Hepatocyte (in vitro differentiated cells): Measurements from ENCODE around the gene FILIP1L. TPM values are rescaled to one million over a fixed set of nuclear protein-coding genes. Genes with fewer than 3 reads are reported as not detected.

Experiments
- DNase-seq: peaks from one replicate; pipeline ENCODE4 v3.0.0-alpha.2; 2016; ENCODE audit warnings: low spot score
- H2AFZ ChIP-seq: fragments of 200-600 bp; sonication (generic); 2 replicates; pipeline ENCODE4 v1.6.0; 2016; ENCODE audit warnings: antibody characterized with exemption, mild to moderate bottlenecking
- H3K27ac ChIP-seq: fragments of 200-600 bp; sonication (generic); 2 replicates; pipeline ENCODE4 v1.5.1; 2016; ENCODE audit warnings: mild to moderate bottlenecking
- H3K27me3 ChIP-seq: fragments of 200-600 bp; sonication (generic); 2 replicates; pipeline ENCODE4 v1.6.1; 2016
- H3K36me3 ChIP-seq: fragments of 200-600 bp; sonication (generic); replicated peaks from 2 replicates; pipeline ENCODE4 v1.5.1; 2016; ENCODE audit warnings: low read depth; ENCODE audit not compliant: insufficient read depth
- H3K4me1 ChIP-seq: fragments of 200-600 bp; sonication (generic); 2 replicates; pipeline ENCODE4 v1.5.1; 2016; ENCODE audit warnings: mild to moderate bottlenecking, moderate library complexity; ENCODE audit not compliant: insufficient read depth
- H3K4me2 ChIP-seq: fragments of 200-600 bp; sonication (generic); 2 replicates; pipeline ENCODE4 v1.6.0; 2016
- H3K4me3 ChIP-seq: fragments of 200-600 bp; sonication (generic); 2 replicates; pipeline ENCODE4 v1.5.1; 2016; ENCODE audit warnings: mild to moderate bottlenecking
- H3K79me2 ChIP-seq: fragments of 200-600 bp; sonication (generic); 2 replicates; pipeline ENCODE4 v1.6.0; 2017; ENCODE audit warnings: mild to moderate bottlenecking
- H3K9me2 ChIP-seq: fragments of 200-600 bp; sonication (generic); replicated peaks from 2 replicates; pipeline ENCODE4 v1.6.0; 2017; ENCODE audit warnings: mild to moderate bottlenecking; ENCODE audit not compliant: insufficient read depth
- H3K9me3 ChIP-seq: fragments of 200-600 bp; sonication (generic); 2 replicates; pipeline ENCODE4 v1.5.1; 2016; ENCODE audit warnings: low read depth, mild to moderate bottlenecking
- H4K20me1 ChIP-seq: fragments of 200-600 bp; sonication (generic); 2 replicates; pipeline ENCODE4 v1.6.0; 2016; ENCODE audit warnings: mild to moderate bottlenecking; ENCODE audit not compliant: insufficient read depth, poor library complexity, severe bottlenecking
- CTCF ChIP-seq: fragments of 200-600 bp; sonication (generic); IDR thresholded peaks from 2 replicates; pipeline ENCODE4 v1.5.1; 2016; ENCODE audit warnings: antibody characterized with exemption, mild to moderate bottlenecking; ENCODE audit not compliant: poor library complexity
- EZH2 ChIP-seq: fragments of 200-600 bp; sonication (generic); IDR thresholded peaks from 2 replicates; pipeline ENCODE4 v1.6.1; 2016; ENCODE audit warnings: antibody characterized with exemption, mild to moderate bottlenecking, borderline replicate concordance
- EZH2phosphoT487 ChIP-seq: fragments of 200-600 bp; sonication (generic); IDR thresholded peaks from one replicate; pipeline ENCODE4 v1.6.1; 2018; ENCODE audit warnings: antibody characterized with exemption, mild to moderate bottlenecking, low read depth, moderate library complexity; ENCODE audit not compliant: unreplicated experiment, severe bottlenecking
- WGBS: methylation state at CpG from one replicate; pipeline ENCODE4 v1.1.6; 2016; ENCODE audit warnings: low lambda C conversion rate; ENCODE audit errors: missing lambda C conversion rate; 5-methylcytosine and 5-hydroxymethylcytosine counted together
- polyA plus RNA-seq: library from polyadenylated mRNA; unstranded; fragments of >200 nt; fragmentation: Nextera tagmentation; extraction: Ambion mirVana; gene quantifications from 2 replicates; pipeline ENCODE4 v1.2.1, GENCODE V29; 2016
- total RNA-seq: library from RNA; depleted of rRNA; stranded (reverse); fragments of >200 nt; gene quantifications from 2 replicates; pipeline ENCODE4 v1.2.3, GENCODE V29; 2014

Gene FILIP1L
- total and polyA plus RNA-seq, 2 experiments from 2014 or later = 48.2 to 49.4 TPM

GRCh38 chr3:100006570-100007271, 107.6 kb downstream of the FILIP1L start:
- H3K27me3 ChIP-seq = no peaks in the 10 kb centered on the region
- no peaks in the 10 kb centered on the region for H3K79me2 ChIP-seq
- WGBS = 44% methylated on average over 2 of the region's 2 CpGs
- H3K4me3 ChIP-seq = no peak overlapping the region
- no peaks in the 10 kb centered on the region for H4K20me1 ChIP-seq
- H3K4me1 ChIP-seq = peaks cover 25% of the 10 kb centered on the region
- peak; percentile 16 for TF ChIP-seq CTCF
- TF ChIP-seq EZH2 = no peak
- H3K9me3 ChIP-seq = no peaks in the 10 kb centered on the region
- no peak overlapping the region for H2AFZ ChIP-seq
- DNase-seq = no peak
- H3K36me3 ChIP-seq = no peaks in the 10 kb centered on the region
- H3K9me2 ChIP-seq = no peaks in the 10 kb centered on the region
- no peak overlapping the region for H3K4me2 ChIP-seq
- H3K27ac ChIP-seq = peak overlapping the region; percentile 5

- TF ChIP-seq EZH2phosphoT487 = no peak
- TF ChIP-seq CTCF = no peak
- no peak for TF ChIP-seq EZH2
- Histone ChIP-seq H4K20me1 (no peaks in the 10 kb centered on the region), H3K36me3 (no peaks in the 10 kb centered on the region), H3K79me2 (no peaks in the 10 kb centered on the region), H3K4me3 (no peak overlapping the region), H3K4me1 (peaks cover 25% of the 10 kb centered on the region), H3K4me2 (no peak overlapping the region), H3K9me3 (no peaks in the 10 kb centered on the region), H3K27me3 (no peaks in the 10 kb centered on the region), H3K9me2 (no peaks in the 10 kb centered on the region), H2AFZ (no peak overlapping the region), H3K27ac (peak overlapping the region; percentile 5)
- no peak for DNase-seq
- 63% methylated on average over 2 of the region's 2 CpGs for WGBS
Measured at GRCh38 chr3:100005665-100006393, 108.5 kb downstream of the FILIP1L start.

GRCh38 chr3:100004931-100005330, 109.4 kb downstream of the FILIP1L start:
- no peak overlapping the region for H3K4me3 ChIP-seq
- H3K36me3 ChIP-seq = no peaks in the 10 kb centered on the region
- DNase-seq = no peak
- H3K4me1 ChIP-seq = peaks cover 25% of the 10 kb centered on the region
- no peaks in the 10 kb centered on the region for H3K27me3 ChIP-seq
- no peak overlapping the region for H3K27ac ChIP-seq
- TF ChIP-seq EZH2phosphoT487 (no peak), EZH2 (no peak), CTCF (no peak)
- no peaks in the 10 kb centered on the region for H3K9me2 ChIP-seq
- no peaks in the 10 kb centered on the region for H4K20me1 ChIP-seq
- H3K79me2 ChIP-seq = no peaks in the 10 kb centered on the region
- H3K9me3 ChIP-seq = no peaks in the 10 kb centered on the region
- no peak overlapping the region for H3K4me2 ChIP-seq
- 96% methylated on average over 1 of the region's 1 CpG for WGBS
- H2AFZ ChIP-seq = no peak overlapping the region
